ENCODE measurements around the gene PLN.

The PLN gene

GRCh38 chr6:118580585-118581419 is 32.7 kb downstream of the PLN start:
- peak; percentile 62 for DNase-seq (ENCODE audit: low read depth)

GRCh38 chr6:118581489-118581959 is 33.4 kb downstream of the PLN start:
- no peak for TF ChIP-seq CTCF (IDR thresholded peaks at IDR 0.05; ENCODE audit: low read depth, low read length, missing control alignments)
- in situ Hi-C loops (cut with HindIII; ENCODE audit: low sequenced_read_pairs) = no loop called here
- H3K4me3 ChIP-seq (ENCODE audit: low read depth, low read length) = no peak overlapping the region
- no peak for DNase-seq (ENCODE audit: low read depth)

More at GRCh38 chr6:118580585-118581419, 32.7 kb downstream of the PLN start:
- no peak overlapping the region for H3K4me3 ChIP-seq (ENCODE audit: low read depth, low read length)
- in situ Hi-C loops (cut with HindIII; ENCODE audit: low sequenced_read_pairs) = no loop called here
- TF ChIP-seq CTCF (IDR thresholded peaks at IDR 0.05; ENCODE audit: low read depth, low read length, missing control alignments) = peak; percentile 61

GRCh38 chr6:118584911-118585310 is 36.8 kb downstream of the PLN start:
- in situ Hi-C loops (cut with HindIII; ENCODE audit: low sequenced_read_pairs) = no loop called here
- no peak for DNase-seq (ENCODE audit: low read depth)
- no peak overlapping the region for H3K4me3 ChIP-seq (ENCODE audit: low read depth, low read length)
- TF ChIP-seq CTCF (IDR thresholded peaks at IDR 0.05; ENCODE audit: low read depth, low read length, missing control alignments) = no peak

- in situ Hi-C loops (cut with HindIII; ENCODE audit: low sequenced_read_pairs) = no loop called here
- TF ChIP-seq CTCF (IDR thresholded peaks at IDR 0.05; ENCODE audit: low read depth, low read length, missing control alignments) = no peak
- DNase-seq (ENCODE audit: low read depth) = no peak
- H3K4me3 ChIP-seq (ENCODE audit: low read depth, low read length) = no peak overlapping the region
Measured at GRCh38 chr6:118586746-118587485, 38.8 kb downstream of the PLN start.

GRCh38 chr6:118588626-118589025 is 40.5 kb downstream of the PLN start:
- no peak overlapping the region for H3K4me3 ChIP-seq (ENCODE audit: low read depth, low read length)
- TF ChIP-seq CTCF (IDR thresholded peaks at IDR 0.05; ENCODE audit: low read depth, low read length, missing control alignments) = no peak
- in situ Hi-C loops (cut with HindIII; ENCODE audit: low sequenced_read_pairs) = no loop called here
- DNase-seq (ENCODE audit: low read depth) = no peak

GRCh38 chr6:118589186-118589585 is 41.1 kb downstream of the PLN start:
- in situ Hi-C loops (cut with HindIII; ENCODE audit: low sequenced_read_pairs) = no loop called here
- H3K4me3 ChIP-seq (ENCODE audit: low read depth, low read length) = no peak overlapping the region
- DNase-seq (ENCODE audit: low read depth) = no peak
- no peak for TF ChIP-seq CTCF (IDR thresholded peaks at IDR 0.05; ENCODE audit: low read depth, low read length, missing control alignments)
